T47D (cell line): ENCODE results near the gene SIRPG.

Source experiments
- DNase-seq, 2 experiments: peaks; one replicate each; pipeline versions ENCODE4 v3.0.0 to v3.0.0-alpha.2; 2011 to 2012; ENCODE audit warnings: low read depth in 1 of 2, low spot score in 1 of 2
- JUND ChIP-seq: IDR thresholded peaks from 2 replicates; pipeline ENCODE4 v1.6.1; 2012; ENCODE audit warnings: low read depth
- in situ Hi-C: cut with HindIII; loops from 2 replicates; pipeline ENCODE4 v1.10.0; 2016; ENCODE audit warnings: low sequenced_read_pairs, low pct_unique_long_range_greater_than_20kb

Gene SIRPG

GRCh38 chr20:1686151-1686748 lies 28.7 kb upstream of the SIRPG start:
- DNase-seq = no peak
- TF ChIP-seq JUND = no peak
- in situ Hi-C loops = no loop called here

- DNase-seq = no peak
- in situ Hi-C loops = no loop called here
- no peak for TF ChIP-seq JUND
These were observed 27.9 kb upstream of the SIRPG start for GRCh38 chr20:1685304-1686052.

GRCh38 chr20:1684872-1685271 lies 27.3 kb upstream of the SIRPG start:
- DNase-seq = no peak
- TF ChIP-seq JUND = no peak
- in situ Hi-C loops = no loop called here

GRCh38 chr20:1676650-1677049 lies 19.1 kb upstream of the SIRPG start:
- in situ Hi-C loops = no loop called here
- no peak for TF ChIP-seq JUND
- DNase-seq = no peak

- DNase-seq = no peak
- in situ Hi-C loops = no loop called here
- TF ChIP-seq JUND = no peak
These were observed 17.6 kb upstream of the SIRPG start for GRCh38 chr20:1674990-1675780.

- no peak for DNase-seq
- no peak for TF ChIP-seq JUND
- in situ Hi-C loops = no loop called here
These were observed 16.8 kb upstream of the SIRPG start for GRCh38 chr20:1674361-1674760.

- in situ Hi-C loops = no loop called here
- DNase-seq = no peak
- TF ChIP-seq JUND = no peak
These were observed 15.8 kb upstream of the SIRPG start for GRCh38 chr20:1673424-1673823.

- DNase-seq = no peak
- in situ Hi-C loops = no loop called here
- no peak for TF ChIP-seq JUND
These were observed 15.1 kb upstream of the SIRPG start for GRCh38 chr20:1672728-1673127.

GRCh38 chr20:1671891-1672669 lies 14.5 kb upstream of the SIRPG start:
- TF ChIP-seq JUND = no peak
- in situ Hi-C loops = no loop called here
- no peak for DNase-seq

GRCh38 chr20:1669304-1669703 lies 11.7 kb upstream of the SIRPG start:
- in situ Hi-C loops = no loop called here
- TF ChIP-seq JUND = no peak
- no peak for DNase-seq

GRCh38 chr20:1667502-1668085 lies 10.0 kb upstream of the SIRPG start:
- no peak for TF ChIP-seq JUND
- in situ Hi-C loops = no loop called here
- no peak for DNase-seq

- in situ Hi-C loops = no loop called here
- DNase-seq = no peak
- no peak for TF ChIP-seq JUND
These were observed 9.2 kb upstream of the SIRPG start for GRCh38 chr20:1666802-1667201.
